OCI-M1 (cell line): ENCODE measurements around the gene CASZ1.
A peak's percentile ranks its signal among the peaks of the same experiment; 100 is the strongest.

ENCODE experiments used
- DNase-seq: peaks from one replicate; lab custom pipeline; 2025; lab: John Stamatoyannopoulos, UW

CASZ1 gene

GRCh38 chr1:10795276-10796021, 997 bp downstream of the CASZ1 start:
- DNase-seq: no peak

GRCh38 chr1:10794724-10795275, 1.6 kb downstream of the CASZ1 start:
- DNase-seq: peak; percentile 33

- DNase-seq: peak; percentile 78
These were observed 3.3 kb downstream of the CASZ1 start for GRCh38 chr1:10793129-10793651.

- DNase-seq: peak; percentile 48
These were observed 5.1 kb downstream of the CASZ1 start for GRCh38 chr1:10791105-10791951.

DNA sequence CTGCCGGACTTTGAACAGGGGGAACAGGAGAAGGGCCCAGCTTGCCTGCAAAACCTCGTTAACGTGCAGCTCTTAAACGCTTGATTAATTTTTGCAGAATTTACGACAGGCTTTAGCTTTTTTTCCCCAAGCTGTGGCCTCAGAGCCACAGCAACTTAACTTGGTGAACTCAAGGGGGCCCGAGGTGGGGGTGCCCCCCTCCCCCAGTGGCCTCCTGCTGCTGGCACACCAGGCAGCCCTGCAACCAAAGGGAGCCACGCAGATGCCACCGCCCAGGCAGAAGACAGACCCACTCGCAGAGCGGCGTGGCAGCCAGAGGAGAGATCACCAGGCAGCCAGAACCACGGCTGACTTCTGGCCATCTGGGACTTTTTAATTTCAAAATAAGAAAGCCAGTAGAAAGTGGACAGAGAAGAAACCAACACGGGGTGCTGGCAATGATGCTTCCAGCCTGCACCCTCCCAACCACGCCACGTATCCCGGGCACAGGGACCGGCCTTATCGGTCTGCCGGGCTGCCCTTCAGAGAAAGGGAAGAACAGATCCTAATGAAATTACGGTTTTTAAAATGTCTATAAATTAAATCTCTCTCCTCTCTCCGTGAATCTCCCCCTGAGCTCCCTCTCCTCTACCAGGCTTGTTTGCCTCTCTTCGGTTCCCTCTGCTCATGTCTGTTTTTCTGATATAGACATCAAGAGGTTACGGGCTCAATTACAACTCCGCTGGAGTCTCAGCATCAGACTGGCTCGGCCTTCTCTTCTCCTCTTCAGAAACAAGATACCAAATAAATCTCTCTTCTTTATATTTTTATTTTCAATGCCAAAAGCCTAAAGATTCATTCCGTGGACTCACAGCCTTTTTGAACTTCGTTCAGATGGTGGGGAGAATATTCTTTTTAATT, 6.4 kb downstream of the CASZ1 start:
- DNase-seq: no peak

GRCh38 chr1:10789047-10789791, 7.2 kb downstream of the CASZ1 start:
- no peak for DNase-seq

DNA sequence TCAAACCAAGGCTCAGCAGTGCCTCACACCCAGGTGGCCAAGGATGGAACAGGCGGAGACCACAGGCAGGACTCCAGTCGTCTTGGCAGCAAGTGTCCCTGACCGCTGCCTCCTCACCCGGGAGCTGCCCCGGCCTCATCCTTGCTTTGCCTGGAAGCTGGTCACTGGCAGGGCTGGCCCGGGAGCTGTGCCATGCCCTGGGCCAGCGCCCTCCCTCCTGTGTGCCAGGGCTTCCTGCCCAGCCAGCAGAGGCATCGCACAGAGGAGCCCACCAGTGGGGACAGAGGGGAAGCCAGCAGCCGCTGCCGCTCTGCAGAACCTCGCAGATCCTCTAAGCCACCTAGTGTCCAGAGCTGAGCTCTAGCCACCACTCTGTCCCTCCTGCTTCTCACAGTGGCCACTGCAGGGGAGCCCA, 7.8 kb downstream of the CASZ1 start:
- DNase-seq: no peak

DNA sequence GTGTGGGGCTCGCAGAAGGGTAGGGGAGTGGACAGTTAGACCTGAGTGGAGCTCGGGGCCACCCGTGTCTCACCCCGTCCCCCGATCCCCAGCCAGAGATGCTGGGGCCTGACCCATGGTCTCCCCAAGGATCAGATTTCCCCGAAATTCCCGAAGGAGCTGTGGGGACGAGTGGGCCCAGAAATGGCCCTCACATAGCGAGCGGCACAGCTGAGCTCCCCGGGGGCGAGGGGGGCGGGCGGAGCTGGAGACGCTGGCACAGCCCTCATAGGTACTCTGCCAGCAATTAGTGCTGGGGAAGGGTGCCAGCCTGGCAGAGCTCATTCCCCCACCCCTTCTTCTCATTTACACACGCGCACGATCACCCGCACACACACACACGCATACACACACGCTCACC, 9.2 kb downstream of the CASZ1 start:
- DNase-seq: no peak

DNA sequence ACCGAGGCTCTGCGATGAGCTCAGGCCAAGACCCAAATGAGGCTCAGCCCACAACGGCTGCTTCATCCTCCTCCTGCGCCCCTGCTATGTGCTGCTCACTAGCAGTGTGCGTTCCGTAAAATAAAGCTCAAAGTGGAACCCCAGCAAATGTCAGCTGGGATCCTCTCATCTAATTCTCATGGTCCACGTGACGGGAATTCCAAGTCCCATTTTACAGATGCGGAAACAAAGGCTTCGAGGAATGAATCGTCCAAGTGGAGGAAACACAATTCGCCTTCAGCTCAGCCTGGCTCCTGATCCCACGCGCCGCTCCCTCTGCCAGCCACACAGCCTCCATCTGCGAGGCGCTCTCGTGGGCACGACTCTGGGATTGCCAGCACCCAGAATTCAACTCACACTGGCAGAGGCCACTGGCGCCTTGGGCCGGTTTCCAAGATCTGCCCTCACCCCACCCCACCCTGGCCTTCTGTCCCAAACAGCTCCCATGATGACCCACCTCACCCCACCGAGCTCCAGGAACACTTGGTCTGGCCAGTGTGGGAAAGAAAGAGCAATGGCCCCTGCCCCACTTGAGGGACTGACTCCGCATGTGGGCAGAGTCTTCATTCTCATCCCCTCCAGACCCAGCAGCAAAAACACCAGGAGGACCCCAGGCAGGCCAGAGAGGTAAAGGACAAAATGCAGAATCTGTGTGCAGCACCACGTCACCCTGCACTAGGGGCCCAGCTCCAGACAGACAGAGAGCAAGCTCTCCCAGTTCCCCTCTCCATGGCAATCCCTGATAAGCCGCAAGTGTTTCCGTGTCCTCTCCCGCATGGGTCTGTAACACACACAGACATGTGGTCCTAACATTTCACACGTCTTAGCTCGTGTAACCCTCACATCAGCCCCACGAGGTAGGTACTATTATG, 10.5 kb downstream of the CASZ1 start:
- no peak for DNase-seq

DNA sequence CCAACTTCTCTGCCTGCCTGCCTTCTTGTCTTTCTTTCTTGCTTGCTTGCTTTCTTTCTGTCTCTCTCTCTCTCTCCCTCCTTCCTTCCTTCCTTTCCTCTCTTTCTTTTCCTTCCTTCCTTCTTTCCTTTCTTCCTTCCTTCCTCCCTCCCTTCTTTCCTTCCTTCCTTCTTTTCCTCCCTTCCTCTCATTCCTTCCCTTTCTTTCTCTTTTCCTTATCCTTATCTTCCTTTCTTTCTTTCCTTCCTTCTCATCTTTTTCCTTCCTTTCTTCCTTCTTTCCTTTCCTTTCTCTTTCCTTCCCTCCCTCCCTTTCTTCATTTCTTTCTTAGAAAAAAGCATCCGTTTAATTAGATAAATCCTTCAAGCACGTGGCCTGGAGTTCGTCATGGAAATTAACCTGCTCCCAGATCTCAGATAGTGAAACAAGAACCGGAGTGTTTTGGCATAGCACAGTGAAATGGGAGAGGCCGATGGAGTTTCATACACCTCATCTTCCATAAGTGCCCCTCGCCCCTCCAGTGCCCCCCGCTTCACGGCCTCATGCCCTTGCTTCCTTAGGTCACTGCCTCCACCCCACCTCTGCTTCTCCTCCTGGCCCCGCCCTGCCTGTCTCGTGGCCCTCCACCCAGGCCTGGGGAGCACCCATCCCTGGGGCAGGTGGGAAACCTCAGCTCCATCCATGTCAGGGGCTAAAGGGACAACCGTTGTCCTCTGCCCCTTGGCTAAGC, 11.3 kb downstream of the CASZ1 start:
- no peak for DNase-seq

- DNase-seq: no peak
These were observed 13.8 kb downstream of the CASZ1 start for GRCh38 chr1:10782491-10783244.

DNA sequence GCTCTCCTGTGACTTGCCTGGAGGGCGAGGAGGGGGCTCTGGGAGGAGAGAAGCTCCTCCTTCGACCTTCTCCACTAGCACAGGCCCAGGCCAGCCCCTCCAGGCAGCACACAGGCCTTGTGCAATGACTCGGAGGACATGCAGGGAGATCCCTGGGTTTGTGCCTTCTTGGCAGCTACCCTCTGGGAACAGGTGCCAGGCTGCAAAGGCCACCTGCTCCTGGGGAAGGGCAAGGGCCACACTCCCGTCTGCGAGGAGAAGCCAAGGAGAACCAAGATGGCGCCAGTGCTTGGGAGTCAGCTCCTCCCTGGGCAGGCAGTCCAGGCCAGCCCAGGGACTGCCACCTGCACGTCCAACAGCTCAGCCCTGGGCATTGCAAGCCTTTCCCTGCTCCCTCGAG, 15.3 kb downstream of the CASZ1 start:
- no peak for DNase-seq

DNA sequence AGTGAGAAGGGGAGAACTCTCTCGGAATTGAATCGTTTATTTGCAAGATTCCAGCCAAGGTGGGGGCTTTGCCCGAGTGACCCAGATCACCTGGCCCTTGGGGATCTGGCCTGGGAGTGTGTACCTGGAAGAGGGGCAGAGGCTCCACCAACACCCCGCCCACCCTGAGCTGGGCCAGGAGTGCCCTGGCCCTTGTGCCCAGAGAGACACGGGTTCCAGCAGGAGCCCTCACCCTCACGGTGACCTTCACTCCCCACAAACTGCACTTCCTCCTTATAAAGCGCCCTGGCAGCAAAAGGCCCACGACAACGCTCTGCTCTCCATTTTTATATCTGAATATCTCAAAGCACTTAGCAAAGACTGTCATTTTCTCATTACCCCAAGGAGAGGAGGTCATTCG, 16.6 kb downstream of the CASZ1 start:
- no peak for DNase-seq

- no peak for DNase-seq
These were observed 17.2 kb downstream of the CASZ1 start for GRCh38 chr1:10779201-10779600.

GRCh38 chr1:10778640-10779039, 17.8 kb downstream of the CASZ1 start:
- no peak for DNase-seq

GRCh38 chr1:10777749-10778574, 18.5 kb downstream of the CASZ1 start:
- DNase-seq: no peak

GRCh38 chr1:10776190-10776905, 20.1 kb downstream of the CASZ1 start:
- DNase-seq: no peak
